GM21526 (cell line): ENCODE measurements around the gene CUL3.
"Not testable (repeated sequence)": the region's sequence is repeated elsewhere in the genome, so short reads cannot be mapped to it uniquely, and the experiment has no call there.

Source experiments
- ATAC-seq: cut with Tn5 transposase; IDR thresholded peaks from one replicate; pipeline ENCODE4 v1.9.1; 2021; ENCODE audit warnings: moderate library complexity; ENCODE audit not compliant: unreplicated experiment, low FRiP score

CUL3 gene

DNA sequence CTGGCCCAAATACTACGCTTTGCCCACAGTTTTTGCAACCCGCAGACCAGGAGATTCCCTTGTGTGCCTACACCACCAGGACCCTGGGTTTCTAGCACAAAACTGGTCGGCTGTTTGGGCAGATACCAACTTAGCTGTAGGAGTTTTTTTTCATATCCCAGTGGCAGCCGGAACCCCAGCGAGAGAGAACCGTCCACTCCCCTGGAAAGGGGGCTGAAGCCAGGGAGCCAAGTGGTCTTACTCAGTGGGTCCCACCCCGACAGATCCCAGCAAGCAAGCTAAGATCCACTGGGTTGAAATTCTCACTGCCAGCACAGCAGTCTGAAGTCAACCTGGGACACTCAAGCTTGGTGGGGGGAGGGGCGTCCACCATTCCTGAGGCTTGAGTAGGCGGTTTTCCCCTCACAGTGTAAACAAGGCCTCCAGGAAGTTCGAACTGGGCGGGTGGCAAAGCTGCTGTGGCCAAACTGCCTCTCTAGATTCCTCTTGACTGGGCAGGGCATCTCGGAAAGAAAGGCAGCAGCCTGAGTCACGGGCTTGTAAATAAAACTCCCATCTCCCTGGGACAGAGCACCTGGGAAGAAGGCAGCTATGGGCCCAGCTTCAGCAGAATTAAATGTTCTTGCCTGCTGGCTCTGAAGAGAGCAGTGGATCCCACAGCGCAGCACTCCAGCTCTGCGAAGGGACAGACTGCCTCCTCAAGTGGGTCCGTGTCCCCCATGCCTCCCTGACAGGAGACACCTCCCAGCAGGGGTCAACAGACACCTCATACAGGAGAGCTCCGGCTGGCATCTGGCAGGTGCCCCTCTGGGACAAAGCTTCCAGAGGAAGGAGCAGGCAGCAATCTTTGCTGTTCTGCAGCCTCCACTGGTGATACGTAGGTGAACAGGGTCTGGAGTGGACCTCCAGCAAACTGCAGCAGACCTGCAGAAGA is 99.8 kb downstream of the CUL3 start:
- ATAC-seq, result not testable (repeated sequence)

- no peak for ATAC-seq
Observed at GRCh38 chr2:224479826-224480225, 105.3 kb downstream of the CUL3 start.

DNA sequence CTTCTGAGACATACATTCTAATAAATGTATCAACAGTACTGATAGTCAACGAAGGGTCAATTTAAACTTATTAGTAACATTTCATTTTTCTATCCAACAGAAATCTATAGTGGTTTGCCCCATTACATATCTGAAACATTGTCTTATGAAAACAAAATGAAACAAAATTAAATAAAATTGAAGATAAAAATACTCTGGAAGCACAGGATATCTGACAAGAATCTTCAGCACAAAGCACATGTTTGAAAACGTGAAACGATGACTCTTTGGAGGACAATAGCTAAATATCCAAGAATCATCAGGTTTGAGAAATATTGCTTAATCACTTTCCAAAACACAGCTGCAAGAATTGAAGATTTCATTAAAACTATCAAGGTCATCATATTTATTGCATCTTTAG is 112.3 kb downstream of the CUL3 start:
- ATAC-seq, result no peak

GRCh38 chr2:224472137-224472536 is 113.0 kb downstream of the CUL3 start:
- no peak for ATAC-seq

- no peak for ATAC-seq
Observed at GRCh38 chr2:224469374-224469964, 115.7 kb downstream of the CUL3 start.

DNA sequence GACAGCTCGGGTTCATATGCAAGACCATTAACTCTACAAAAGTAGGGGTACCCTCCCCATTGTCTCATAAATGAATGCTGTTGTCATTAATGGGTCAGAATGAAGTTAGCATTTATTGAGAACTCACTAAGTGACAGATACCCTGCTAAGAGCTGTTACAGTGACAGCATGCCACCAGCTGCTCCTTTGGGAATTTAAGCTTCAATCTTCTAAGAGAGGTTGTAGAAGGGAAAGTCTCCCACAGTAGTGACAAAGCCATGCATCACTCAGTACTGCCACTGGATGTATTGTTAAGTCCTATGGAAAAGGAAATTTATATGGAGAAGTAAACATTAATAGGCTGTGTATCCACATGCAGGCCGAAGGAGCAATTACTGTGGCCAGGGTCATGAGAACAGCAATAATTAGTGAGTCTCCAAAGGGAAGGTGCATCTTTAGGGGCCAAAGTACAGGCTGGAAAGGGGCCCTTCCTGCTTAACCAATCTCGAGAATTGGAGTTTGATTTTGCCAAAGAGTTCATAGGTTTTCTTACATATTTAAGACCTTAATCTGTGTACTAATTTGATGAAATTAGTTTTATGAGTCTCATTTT is 118.8 kb downstream of the CUL3 start:
- ATAC-seq, result no peak

- ATAC-seq, result no peak
Observed at GRCh38 chr2:224461391-224461790, 123.8 kb downstream of the CUL3 start.

DNA sequence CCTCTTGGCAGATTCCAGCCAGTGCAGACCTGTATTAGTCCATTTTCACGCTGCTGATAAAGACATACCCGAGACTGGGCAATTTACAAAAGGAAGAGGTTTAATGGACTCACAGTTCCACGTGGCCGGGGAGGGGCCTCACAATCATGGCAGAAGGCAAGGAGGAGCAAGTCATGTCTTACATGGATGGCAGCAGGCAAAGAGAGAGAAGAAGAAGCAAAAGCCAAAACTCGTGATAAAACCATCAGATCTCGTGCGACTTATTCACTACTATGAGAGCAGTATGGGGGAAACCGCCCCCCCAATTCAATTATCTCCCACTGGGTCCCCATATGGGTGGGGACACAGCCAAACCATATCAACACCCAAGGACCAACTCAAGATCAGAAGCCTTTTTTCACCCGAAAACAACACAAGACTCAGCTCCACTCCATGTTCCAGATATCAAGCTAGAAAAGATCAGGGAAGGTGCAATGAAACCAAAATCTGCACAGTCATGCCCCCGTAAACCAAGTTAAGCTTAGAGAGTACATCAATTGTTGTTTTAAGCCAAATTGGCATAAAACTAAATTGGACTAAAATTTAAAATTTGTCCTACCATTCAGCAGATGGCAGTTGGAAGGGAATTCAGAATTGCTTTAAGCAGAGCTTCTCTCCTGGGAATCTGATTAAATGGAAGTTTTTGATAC is 127.6 kb downstream of the CUL3 start:
- ATAC-seq, result no peak

DNA sequence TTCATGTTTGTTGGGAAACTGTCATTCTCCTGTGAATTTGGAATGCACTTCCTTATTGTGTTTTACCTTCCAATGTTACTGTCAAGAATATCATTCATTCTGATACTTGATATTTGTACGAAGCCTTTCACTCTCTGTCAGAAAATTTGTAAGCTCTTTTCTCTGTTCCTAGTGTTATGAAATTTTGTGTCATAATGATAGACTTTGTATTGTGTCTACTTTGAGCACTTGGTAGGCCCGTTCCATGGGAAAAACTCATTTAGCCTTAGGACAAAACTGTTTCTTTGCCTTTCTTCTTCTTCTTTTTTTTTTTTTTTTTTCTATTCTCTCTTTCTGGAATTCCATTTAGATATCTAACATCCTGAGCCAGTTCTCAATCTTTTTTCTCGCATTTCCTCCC is 131.3 kb downstream of the CUL3 start:
- ATAC-seq, result no peak

- ATAC-seq, result no peak
Observed at GRCh38 chr2:224449212-224450147, 135.7 kb downstream of the CUL3 start.

- no peak for ATAC-seq
Observed at GRCh38 chr2:224448236-224448635, 136.9 kb downstream of the CUL3 start.

DNA sequence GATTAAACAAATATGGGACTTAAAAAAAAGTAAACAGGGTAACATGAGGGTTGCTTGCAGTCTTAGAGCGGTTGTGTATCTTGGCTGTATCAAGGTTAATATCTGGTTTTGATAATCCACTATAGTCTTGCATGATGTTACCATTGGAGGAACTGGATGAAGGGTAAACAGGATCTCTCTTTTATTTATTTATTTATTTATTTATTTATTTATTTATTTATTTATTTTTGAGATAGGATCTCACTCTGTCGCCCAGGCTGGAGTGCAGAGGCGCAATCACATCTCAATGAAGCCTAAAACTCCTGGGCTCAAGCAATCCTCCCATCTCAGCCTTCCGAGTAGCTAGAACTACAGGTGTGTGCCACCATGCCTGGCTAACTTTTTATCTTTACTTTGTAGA is 140.4 kb downstream of the CUL3 start:
- ATAC-seq, result no peak

- ATAC-seq, result no peak
Observed at GRCh38 chr2:224444021-224444420, 141.1 kb downstream of the CUL3 start.

DNA sequence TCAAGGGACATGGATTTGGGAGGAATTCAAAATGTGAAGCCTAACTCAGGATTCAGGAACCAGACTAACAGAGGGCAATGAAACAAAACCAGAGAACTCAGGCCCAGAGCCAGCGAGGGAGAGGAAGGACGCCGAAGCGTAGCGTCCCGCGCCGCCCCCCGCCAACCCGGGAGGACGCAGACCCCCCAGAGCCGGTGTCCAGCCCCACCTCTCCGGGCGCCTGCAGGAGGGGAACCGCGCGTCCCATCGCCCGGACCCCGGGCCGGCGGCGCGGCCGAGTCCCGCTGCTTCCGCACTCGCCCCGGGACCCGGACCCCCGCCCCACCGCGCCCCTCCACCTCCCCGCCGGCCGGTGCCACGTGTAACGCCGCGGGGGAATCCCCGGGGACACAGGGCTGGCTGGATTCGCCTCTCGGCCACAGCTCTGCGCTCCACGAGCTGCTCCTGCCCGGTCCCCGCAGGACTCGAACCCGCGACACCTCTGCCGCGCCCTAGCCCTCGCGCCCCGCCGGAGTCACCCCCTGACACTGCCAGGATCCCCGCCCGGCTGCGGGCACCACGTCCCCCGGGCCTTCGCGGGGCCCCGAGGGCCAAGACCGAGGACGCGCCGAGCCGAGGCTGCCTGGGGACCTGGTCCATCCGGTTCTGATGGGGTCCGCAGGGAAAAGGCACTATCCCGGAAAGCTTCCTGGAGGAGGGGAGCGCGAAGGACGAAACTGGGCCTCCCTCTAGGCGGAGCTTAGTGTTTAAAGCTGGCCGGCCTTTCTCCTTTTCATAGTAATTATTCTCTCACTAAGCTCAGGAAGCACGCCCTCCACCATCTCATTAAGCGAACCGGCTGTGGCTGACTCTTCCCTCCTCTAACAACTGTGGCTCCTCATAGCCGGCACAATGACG is 142.8 kb downstream of the CUL3 start:
- no peak for ATAC-seq

DNA sequence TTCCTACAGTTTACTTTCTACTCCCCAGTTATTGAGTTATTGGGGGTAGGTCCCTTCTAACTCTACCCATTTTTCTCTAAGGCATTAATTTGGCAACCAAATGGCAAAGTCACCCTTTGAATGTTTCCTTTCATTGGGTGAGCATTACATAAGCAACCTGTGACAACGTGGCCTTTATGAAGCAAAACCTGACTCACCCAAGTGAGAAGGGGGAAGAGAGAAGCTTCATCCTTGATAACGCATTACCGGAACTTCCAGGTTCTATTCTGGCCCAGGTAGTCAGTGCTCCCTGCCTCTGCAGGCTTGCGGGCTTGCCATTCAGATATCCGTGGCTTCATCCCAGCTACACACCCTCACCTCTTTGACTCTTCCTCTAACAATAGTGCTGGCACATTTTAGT is 144.2 kb downstream of the CUL3 start:
- no peak for ATAC-seq

DNA sequence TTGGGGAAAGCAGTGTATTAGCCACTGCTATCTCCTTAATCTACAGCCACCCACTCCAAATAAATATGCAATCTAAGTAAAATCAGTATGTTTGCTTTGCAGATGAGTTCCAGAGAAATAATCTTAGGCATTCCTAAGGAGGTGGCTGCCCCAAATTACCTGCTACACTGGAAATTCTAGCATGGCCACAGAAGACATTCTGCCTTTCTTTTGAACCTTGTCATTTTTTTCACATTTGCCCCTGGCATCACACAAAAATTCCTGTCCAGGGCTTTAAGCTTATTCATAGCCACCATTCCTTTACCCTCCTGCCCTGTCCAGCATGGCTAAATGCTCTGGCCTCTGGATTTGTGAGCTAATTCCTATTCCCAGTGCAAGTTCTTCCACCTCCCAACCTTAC is 146.4 kb downstream of the CUL3 start:
- no peak for ATAC-seq

DNA sequence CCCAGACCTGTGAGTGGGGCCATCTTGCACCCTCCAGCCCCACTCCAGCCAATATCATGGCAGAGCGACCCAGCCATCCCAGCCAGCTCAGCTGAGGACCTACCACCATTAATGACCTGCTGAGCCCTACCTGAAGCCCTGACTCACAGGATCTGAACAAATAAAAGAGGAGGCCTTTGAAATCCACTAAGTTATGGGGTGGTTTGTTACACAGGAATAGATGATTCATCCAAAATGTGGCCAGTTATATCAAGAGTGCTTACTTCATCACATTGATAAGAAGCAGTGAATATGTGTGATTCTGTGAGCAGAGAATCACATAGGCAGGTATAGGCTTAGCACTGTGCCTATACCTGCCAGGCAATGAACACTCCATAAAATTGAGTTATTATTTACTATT is 148.5 kb downstream of the CUL3 start:
- no peak for ATAC-seq

DNA sequence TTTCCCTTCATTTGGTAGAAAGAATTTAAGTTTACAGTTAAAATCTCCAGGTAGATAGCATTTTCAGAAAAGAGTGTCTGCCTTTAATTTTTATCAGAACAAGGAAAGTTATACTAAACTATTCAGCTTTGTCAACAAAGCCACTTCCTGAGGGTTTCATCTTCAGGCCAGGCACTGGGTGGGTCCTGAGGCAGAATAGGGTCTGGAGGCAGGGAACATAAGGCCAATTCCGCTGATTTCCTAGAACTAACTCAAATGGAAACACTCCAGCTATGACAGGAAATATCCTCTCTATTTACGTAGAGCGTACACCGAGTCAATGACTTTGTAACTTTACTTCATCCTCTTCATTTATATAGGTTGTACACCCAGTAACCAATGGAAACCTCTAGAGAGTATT is 150.5 kb downstream of the CUL3 start:
- ATAC-seq, result no peak

DNA sequence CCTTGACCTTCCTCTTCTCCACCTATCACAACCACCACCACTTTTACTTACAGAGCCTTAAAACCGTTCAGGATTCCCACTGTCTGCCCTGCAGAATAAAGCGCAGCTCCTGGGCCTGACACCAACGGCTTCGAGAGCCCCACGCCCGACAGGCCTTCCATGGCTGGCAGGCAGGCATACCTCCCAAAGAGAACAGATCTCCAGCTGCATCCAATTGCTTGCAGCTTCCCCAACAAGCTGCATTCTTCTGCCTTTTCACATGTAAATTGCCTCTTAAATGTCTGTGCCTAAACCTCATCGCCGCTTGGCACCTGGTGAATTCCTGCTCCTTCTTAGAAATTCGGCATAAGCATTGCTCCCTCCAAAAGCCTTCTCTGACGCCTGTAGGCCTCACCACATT is 151.7 kb downstream of the CUL3 start:
- no peak for ATAC-seq
